HepG2 (cell line): ENCODE measurements around the gene TH. TPM values are rescaled to one million over a fixed set of nuclear protein-coding genes. Genes with fewer than 3 reads are reported as not detected.

Experiments
- CC2D1A ChIP-seq: sonication (generic); formaldehyde crosslinking; IDR thresholded peaks from 2 replicates; pipeline ENCODE4 v1.8.1; 2023; ENCODE audit warnings: mild to moderate bottlenecking, missing genetic modification reagents
- DNMT3B ChIP-seq: conservative IDR thresholded peaks from 2 replicates; pipeline ENCODE4 v1.6.1; 2016; ENCODE audit warnings: missing biosample characterization, control low read depth
- DZIP1 ChIP-seq: sonication (generic); formaldehyde crosslinking; IDR thresholded peaks from 2 replicates; pipeline ENCODE4 v1.5.0; 2020; ENCODE audit warnings: mild to moderate bottlenecking, missing genetic modification reagents
- HOMEZ ChIP-seq: IDR thresholded peaks from 2 replicates; pipeline ENCODE4 v1.6.1; 2016; ENCODE audit warnings: low read depth
- NFE2L1 ChIP-seq: sonication (generic); formaldehyde crosslinking; IDR thresholded peaks from 2 replicates; pipeline ENCODE4 v1.4.0; 2020; ENCODE audit warnings: missing genetic modification reagents, mild to moderate bottlenecking, borderline replicate concordance
- NFKB2 ChIP-seq: sonication (generic); formaldehyde crosslinking; IDR thresholded peaks from 2 replicates; pipeline ENCODE4 v1.4.0; 2020; ENCODE audit warnings: missing genetic modification reagents, borderline replicate concordance
- PITX1 ChIP-seq: sonication (generic); formaldehyde crosslinking; IDR thresholded peaks from 2 replicates; pipeline ENCODE4 v1.5.1; 2020; ENCODE audit warnings: mild to moderate bottlenecking, missing genetic modification reagents
- SRF ChIP-seq: IDR thresholded peaks from 2 replicates; pipeline ENCODE4 v1.6.1; 2011; ENCODE audit warnings: mild to moderate bottlenecking, low read depth, low read length, moderate library complexity
- TOPORS ChIP-seq: sonication (generic); formaldehyde crosslinking; IDR thresholded peaks from 2 replicates; pipeline ENCODE4 v1.8.0; 2023; ENCODE audit warnings: mild to moderate bottlenecking, missing genetic modification reagents
- ZBTB2 ChIP-seq: sonication (generic); formaldehyde crosslinking; IDR thresholded peaks from 2 replicates; pipeline ENCODE4 v1.8.0; 2022; ENCODE audit warnings: low read depth, missing genetic modification reagents
- ZNF18 ChIP-seq: sonication (generic); formaldehyde crosslinking; IDR thresholded peaks from 2 replicates; pipeline ENCODE4 v1.8.0; 2022; ENCODE audit warnings: mild to moderate bottlenecking, missing genetic modification reagents; ENCODE audit not compliant: insufficient replicate concordance
- ZNF281 ChIP-seq: sonication (generic); formaldehyde crosslinking; IDR thresholded peaks from 2 replicates; pipeline ENCODE4 v1.4.0; 2020; ENCODE audit warnings: missing genetic modification reagents, borderline replicate concordance
- ZNF326 ChIP-seq: sonication (generic); formaldehyde crosslinking; IDR thresholded peaks from 2 replicates; pipeline ENCODE4 v1.4.0; 2020; ENCODE audit warnings: missing genetic modification reagents, borderline replicate concordance
- ZNF329 ChIP-seq: sonication (generic); formaldehyde crosslinking; IDR thresholded peaks from 2 replicates; pipeline ENCODE4 v1.9.0; 2021; ENCODE audit warnings: low read depth, mild to moderate bottlenecking, missing genetic modification reagents
- ZNF460 ChIP-seq: sonication (generic); formaldehyde crosslinking; IDR thresholded peaks from 2 replicates; pipeline ENCODE4 v1.5.1; 2020; ENCODE audit warnings: missing genetic modification reagents, mild to moderate bottlenecking, borderline replicate concordance
- ZNF720 ChIP-seq: sonication (generic); formaldehyde crosslinking; IDR thresholded peaks from 2 replicates; pipeline ENCODE4 v1.4.0; 2020; ENCODE audit warnings: missing genetic modification reagents
- ZNF749 ChIP-seq: sonication (generic); formaldehyde crosslinking; IDR thresholded peaks from 2 replicates; pipeline ENCODE4 v1.8.0; 2022; ENCODE audit warnings: mild to moderate bottlenecking, missing genetic modification reagents, moderate library complexity, borderline replicate concordance
- ZNF761 ChIP-seq: sonication (generic); formaldehyde crosslinking; conservative IDR thresholded peaks from 2 replicates; pipeline ENCODE4 v1.4.0; 2020; ENCODE audit warnings: mild to moderate bottlenecking, missing genetic modification reagents
- polyA plus RNA-seq, 8 experiments: library from polyadenylated mRNA; depleted of rRNA in 3 of 8; stranded (reverse) in 7 of 8; unstranded in 1 of 8; fragments of >200 nt; fragmentation: Illumina TruSeq in 4 of 8; extraction: Trizol in 4 of 8; gene quantifications; 2 replicates each; pipeline versions ENCODE4 v1.2.1 to v1.2.3, GENCODE V29; 2011 to 2016; ENCODE audit warnings: low read depth in 4 of 8, missing spikeins in 1 of 8, mixed read lengths in 1 of 8; ENCODE audit not compliant: insufficient read depth in 1 of 8
- total RNA-seq, 5 experiments: library from RNA; depleted of rRNA; stranded (reverse); fragments of >200 nt; fragmentation: Illumina TruSeq; extraction: Trizol; gene quantifications; 2 replicates each; pipeline ENCODE4 v1.2.3, GENCODE V29; 2016; ENCODE audit warnings: low read depth in 1 of 5

The TH gene
- total and polyA plus RNA-seq, 2 of the 13 experiments (the other 11 are each of a cell fraction or from before 2014, with no cell fraction given) = 0.36 TPM; not detected in 1

- TF ChIP-seq DZIP1 (CRISPR knock-in tag) (no peak), HOMEZ (no peak), DNMT3B (CRISPR knock-in tag) (no peak), ZBTB2 (0 out of 2 replicates have a peak, but pooled peaks have one; percentile 46), NFE2L1 (no peak), NFKB2 (CRISPR knock-in tag) (peak; percentile 14; the same call in 1 of the 2 replicates), PITX1 (CRISPR knock-in tag) (no peak), SRF (no peak), ZNF749 (peak; percentile 17; the same call in 1 of the 2 replicates), ZNF460 (CRISPR knock-in tag) (no peak), ZNF720 (CRISPR knock-in tag) (no peak), ZNF329 (CRISPR knock-in tag) (0 out of 2 replicates have a peak, but pooled peaks have one; percentile 27), ZNF18 (CRISPR knock-in tag) (no peak), ZNF326 (CRISPR knock-in tag) (no peak), ZNF761 (CRISPR knock-in tag) (no peak), CC2D1A (CRISPR knock-in tag) (no peak), TOPORS (no peak), ZNF281 (no peak)
Measured at GRCh38 chr11:2137202-2138067, 34.2 kb downstream of the TH start (continued).
